Frontal cortex (tissue), 4 donors: Measurements from ENCODE around the gene UPF2. TPM values are rescaled to one million over a fixed set of nuclear protein-coding genes. Genes with fewer than 3 reads are reported as not detected.

Experiments used
- DNase-seq, 2 donors: peaks; one replicate each; pipeline ENCODE4 v3.0.0; 2012; ENCODE audit warnings: low spot score in 2 of 2
- FAIRE-seq: peaks from 2 replicates; lab custom pipeline; 2012; peaks lifted over from hg19 to GRCh38; lab: Jason Lieb, UNC
- total RNA-seq: library from RNA; depleted of rRNA; stranded (reverse); fragments of >200 nt; gene quantifications from one replicate; pipeline ENCODE4 v1.2.3, GENCODE V29; 2014
- donor health status: control.
- donor health status: control.
- donor health status: control.

Gene UPF2
- total RNA-seq, 1 donor from 2014 or later: 24.1 TPM

DNA sequence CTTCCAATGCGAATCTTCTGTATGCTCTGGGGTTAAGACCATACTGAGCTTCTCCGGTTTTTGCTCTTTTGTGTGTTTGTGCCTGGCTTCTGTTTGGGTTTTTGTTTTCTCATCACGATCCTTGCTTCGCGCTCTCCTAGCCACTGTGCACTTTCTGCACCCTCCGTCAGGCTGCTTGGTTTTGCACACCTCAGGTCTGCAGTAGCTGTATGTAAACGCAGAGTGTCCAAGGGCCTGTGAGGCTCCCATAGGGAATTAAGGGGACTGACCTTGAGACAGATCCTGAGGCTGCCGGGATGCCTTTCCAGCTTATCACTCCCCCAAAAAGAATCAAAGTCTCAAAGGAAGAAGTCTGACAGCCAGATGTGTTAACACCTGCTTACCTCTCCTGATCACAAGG is 124.2 kb downstream of the UPF2 start:
- DNase-seq (no peak), FAIRE-seq (no peak)

DNA sequence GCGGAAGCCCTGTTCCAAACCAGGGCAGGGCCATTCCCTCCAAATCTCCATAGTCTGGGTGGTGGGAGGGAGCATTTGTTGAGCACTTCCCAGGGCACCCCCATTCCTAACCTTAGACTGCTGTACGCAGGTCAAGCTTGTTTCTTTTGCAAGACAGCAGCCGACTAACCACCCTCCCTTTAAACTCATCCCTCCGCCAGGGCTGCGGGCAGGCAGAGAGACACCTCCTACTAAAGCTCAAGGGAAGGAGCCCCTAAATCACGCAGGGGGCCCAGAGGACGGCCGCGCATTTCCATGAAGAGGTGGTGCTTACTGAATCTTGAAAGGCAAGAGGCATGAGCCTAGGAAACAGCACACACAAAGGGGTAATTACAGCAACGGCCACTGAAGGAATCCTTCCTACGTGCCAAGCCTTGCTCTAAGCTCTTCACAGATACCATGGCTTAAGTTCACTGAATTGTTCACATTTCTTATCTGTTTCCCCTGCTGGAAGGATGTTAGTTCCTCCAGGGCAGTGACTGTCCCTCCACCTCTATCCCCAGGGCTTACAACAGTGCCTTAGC is 129.4 kb downstream of the UPF2 start:
- FAIRE-seq: no peak
- DNase-seq: no peak

- no peak for FAIRE-seq
- DNase-seq: no peak
These were observed 132.5 kb downstream of the UPF2 start for GRCh38 chr10:11910102-11910501.

DNA sequence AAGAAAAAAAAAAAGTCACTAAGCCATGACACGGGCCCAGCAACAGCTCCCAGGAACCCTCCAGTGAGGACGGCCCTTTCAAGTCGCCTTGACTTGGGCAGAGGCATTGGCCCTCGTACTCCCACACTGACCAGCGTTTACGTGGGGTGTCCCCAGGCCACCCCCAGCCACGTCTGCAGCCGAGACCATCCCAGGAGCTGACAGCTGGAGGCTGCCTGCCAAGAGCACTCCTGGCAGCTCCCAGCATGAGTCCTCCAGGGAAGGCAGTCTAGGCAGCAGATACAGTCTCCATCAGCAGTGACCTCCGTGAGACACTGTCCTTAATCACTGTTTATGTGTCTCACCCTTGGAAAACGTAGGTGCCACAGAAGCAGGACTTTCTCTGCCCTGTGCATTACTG is 133.0 kb downstream of the UPF2 start:
- DNase-seq (no peak), FAIRE-seq (no peak)

GRCh38 chr10:11908991-11909390 is 133.6 kb downstream of the UPF2 start:
- DNase-seq (no peak), FAIRE-seq (no peak)

DNA sequence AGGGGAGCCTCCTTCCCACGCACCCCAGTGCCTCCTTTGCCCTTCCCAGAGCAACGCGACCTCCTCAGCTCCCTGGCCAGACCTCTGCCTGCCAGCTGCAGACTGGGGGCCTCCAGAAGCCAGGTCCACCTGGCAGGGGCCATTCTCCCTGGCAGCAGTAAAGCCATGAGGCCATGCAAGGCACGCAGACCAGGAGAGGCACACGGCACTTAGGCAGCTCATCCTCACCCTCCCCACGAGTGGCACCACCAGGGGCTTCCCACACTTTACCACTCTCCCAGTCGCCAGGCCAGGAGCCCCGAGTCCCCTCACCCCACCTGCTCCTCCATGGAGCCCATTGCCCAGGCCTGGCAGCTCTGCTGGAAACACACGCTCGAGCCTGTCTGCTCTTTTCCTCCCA is 134.1 kb downstream of the UPF2 start:
- no peak for FAIRE-seq

GRCh38 chr10:11907914-11908313 is 134.7 kb downstream of the UPF2 start:
- FAIRE-seq: no peak
- DNase-seq: no peak

More for the DNA sequence above, 134.1 kb downstream of the UPF2 start:
- no peak for DNase-seq

DNA sequence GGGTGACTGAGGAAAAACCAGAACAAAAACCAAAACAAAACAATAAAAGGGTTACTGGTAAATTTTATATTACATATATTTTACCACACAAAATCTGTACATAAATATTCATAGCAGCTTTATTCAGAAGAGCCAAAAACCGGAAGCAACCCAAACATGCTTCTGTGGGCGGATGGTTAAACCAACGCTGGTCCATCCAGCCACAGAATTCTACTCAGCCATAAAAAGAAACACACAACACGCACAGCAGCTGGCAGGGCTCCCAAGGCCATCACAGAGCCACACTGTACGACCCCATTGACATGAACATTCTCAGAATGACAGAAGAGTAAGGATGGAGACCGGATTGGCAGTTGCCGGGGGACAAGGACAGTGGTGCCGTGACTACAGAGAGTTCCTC is 135.9 kb downstream of the UPF2 start:
- DNase-seq: peak in 1 of 2 donors; percentile 30

GRCh38 chr10:11902646-11903045 is 140.0 kb downstream of the UPF2 start:
- DNase-seq: no peak
- no peak for FAIRE-seq

More for the DNA sequence above, 135.9 kb downstream of the UPF2 start:
- no peak for FAIRE-seq

GRCh38 chr10:11901833-11902475 is 140.7 kb downstream of the UPF2 start:
- DNase-seq: no peak
- FAIRE-seq: no peak

- no peak for DNase-seq
- FAIRE-seq: no peak
These were observed 141.2 kb downstream of the UPF2 start for GRCh38 chr10:11901454-11901832.

DNA sequence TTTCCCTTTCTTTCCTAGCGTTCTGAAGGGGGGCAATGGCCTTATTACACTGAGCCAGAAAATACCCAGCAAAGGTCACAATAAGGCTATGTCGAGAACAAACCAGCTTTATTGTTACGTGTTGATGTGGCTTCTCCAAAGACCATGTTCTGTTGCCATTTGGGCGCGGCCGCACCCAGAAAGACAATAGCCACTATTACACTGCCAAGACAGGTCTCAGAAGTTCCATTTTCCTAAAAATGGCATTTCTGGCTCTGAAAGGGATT is 141.6 kb downstream of the UPF2 start:
- FAIRE-seq (no peak), DNase-seq (no peak)

GRCh38 chr10:11899067-11899876 is 143.3 kb downstream of the UPF2 start:
- FAIRE-seq (no peak), DNase-seq (no peak)

DNA sequence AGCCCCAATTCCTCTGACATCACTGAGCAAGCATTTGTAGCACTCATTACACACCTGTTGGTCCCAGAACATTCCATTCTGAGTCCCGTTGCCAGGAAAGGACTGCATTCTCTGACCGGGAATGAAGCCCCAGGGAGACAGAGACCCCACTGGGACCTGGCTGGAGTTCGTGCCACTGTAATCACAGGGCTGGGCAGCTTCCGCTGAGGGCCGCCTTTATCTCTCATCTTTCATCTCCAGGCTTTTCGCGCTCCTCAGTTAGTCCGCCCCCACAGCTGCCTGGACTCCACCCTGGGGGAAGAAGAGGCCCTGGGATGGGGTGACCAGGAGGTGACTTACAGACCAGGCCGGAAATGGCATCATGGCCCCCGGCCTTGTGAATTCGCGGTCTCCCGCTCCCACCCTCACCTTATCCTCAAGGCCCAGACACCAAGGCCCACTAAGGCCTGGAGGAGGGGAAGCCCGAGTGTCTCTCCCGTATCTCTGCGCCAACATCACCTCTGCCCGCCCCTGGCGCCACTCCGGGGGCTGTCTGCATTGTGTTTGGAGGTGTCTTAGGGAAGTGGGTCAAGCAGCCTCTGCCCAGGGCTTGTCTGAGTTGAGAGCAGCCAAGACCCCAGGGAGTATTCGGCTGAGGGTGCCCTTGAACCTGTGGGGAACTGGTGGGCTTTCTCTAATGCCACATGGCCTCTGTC is 144.1 kb downstream of the UPF2 start:
- DNase-seq (no peak), FAIRE-seq (no peak)

GRCh38 chr10:11898033-11898371 is 144.6 kb downstream of the UPF2 start:
- DNase-seq (no peak), FAIRE-seq (no peak)

DNA sequence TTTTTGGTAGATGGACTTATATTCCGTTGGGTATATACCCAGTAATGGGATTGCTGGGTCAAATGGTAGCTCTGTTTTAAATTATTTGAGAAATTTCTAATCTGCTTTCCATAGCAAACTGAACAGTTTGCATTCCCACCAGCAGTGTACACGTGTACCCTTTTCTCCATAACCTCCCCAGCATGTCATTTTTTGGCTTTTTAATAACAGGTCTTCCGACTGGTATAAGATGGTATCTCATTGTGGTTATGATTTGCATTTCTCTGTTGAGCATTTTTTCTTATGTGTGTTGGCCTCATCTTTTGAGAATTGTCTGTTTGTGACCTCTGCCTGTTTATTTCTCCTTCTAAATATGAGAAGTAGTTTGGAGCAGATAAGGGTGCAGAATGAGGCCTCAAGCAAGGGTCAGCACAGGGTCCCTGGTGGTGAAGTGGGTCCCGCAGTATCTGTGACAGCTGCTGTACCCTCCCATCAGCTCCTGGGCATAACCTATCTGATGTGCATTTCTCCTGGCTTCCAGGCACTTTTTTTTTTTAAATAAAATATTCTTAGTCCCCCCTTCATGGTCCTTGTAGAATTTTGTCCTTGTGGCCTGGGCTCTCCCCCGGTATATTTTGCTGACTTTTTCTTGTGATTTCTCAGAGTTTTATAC is 145.9 kb downstream of the UPF2 start:
- FAIRE-seq (no peak), DNase-seq (no peak)

DNA sequence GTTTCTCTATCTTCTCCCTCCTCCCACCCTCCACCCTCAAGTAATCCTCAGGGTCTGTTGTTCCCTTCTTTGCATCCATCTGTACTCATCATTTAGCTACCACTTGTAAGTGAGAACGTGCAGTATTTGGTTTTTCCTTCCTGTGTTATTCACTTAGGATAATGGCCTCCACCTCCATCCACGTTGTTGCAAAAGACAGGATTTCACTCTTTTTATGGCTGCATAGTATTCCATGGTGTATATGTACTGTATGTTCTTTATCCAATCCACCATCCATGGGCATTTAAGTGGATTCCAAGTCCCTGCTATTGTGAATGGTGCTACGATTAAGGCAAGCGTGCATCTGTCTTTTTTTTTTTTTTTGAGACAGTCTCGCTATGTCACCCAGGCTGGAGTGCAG is 147.0 kb downstream of the UPF2 start:
- DNase-seq: no peak
- no peak for FAIRE-seq

DNA sequence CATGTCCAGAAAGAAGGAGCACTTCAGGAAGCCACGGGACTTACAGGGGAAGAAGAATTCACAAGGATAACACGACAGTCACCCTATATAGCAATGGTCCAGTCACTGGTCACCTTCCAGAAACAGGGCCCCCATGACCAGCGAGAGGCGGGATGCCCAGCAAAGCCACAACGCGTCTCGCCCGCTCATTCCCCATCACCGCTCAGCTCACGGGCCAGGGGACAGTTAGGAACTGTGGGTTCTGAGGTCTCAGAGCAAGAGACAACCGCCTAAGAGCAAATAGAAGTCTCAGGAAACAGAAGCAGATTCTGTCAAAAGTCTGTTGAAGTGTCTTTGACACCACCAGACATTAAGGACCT is 147.5 kb downstream of the UPF2 start:
- FAIRE-seq (no peak), DNase-seq (no peak)

GRCh38 chr10:11894381-11895107 is 148.1 kb downstream of the UPF2 start:
- no peak for DNase-seq
- no peak for FAIRE-seq

GRCh38 chr10:11893749-11894278 is 148.8 kb downstream of the UPF2 start:
- DNase-seq (no peak), FAIRE-seq (no peak)
